ENCODE data around the gene SEMA6D.

The SEMA6D gene

DNA sequence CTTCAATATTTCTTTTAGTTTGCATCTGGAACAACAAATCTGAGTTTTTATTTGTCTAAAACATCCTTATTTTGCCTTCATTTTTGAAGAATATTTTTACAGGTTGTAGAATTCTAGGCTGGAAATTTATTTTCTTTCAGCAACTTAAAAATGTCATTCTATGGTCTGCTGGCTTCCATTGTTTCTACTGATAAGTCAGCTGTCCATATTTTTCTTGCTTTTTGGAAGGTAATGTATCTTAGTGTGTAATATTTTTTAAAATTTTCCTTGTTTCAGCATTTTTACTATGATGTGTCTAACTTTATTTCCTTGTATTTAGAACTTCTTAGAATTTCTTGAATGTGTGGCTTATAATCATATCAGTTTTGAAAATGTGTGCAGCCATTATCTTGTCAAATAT, 37.0 kb downstream of the SEMA6D start:
- TF ChIP-seq, protein P1, sequence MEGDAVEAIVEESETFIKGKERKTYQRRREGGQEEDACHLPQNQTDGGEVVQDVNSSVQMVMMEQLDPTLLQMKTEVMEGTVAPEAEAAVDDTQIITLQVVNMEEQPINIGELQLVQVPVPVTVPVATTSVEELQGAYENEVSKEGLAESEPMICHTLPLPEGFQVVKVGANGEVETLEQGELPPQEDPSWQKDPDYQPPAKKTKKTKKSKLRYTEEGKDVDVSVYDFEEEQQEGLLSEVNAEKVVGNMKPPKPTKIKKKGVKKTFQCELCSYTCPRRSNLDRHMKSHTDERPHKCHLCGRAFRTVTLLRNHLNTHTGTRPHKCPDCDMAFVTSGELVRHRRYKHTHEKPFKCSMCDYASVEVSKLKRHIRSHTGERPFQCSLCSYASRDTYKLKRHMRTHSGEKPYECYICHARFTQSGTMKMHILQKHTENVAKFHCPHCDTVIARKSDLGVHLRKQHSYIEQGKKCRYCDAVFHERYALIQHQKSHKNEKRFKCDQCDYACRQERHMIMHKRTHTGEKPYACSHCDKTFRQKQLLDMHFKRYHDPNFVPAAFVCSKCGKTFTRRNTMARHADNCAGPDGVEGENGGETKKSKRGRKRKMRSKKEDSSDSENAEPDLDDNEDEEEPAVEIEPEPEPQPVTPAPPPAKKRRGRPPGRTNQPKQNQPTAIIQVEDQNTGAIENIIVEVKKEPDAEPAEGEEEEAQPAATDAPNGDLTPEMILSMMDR (conservative IDR thresholded peaks at IDR 0.05), result no peak
- H3K27ac ChIP-seq, result no peak overlapping the region

DNA sequence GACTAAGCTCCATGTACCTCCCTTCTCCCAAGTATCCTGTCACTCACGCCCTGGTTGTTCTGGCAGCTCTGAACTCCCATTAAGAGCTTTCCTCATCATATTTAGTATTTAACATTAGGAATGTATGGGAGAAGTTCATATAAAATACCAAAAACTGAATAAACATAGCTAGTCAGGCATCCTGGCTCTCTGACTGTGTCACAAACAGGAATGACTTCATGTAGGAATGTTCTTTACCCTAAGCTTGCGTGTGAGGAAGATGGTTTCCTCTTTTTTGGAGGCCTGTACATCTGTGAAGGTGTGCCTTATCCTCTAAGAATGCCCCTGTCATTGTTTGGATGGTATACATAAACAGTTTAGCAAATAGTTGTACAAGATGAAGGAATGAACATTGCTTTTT, 38.6 kb downstream of the SEMA6D start:
- no peak overlapping the region for H3K27ac ChIP-seq
- TF ChIP-seq, protein P1 (conservative IDR thresholded peaks at IDR 0.05), result no peak

DNA sequence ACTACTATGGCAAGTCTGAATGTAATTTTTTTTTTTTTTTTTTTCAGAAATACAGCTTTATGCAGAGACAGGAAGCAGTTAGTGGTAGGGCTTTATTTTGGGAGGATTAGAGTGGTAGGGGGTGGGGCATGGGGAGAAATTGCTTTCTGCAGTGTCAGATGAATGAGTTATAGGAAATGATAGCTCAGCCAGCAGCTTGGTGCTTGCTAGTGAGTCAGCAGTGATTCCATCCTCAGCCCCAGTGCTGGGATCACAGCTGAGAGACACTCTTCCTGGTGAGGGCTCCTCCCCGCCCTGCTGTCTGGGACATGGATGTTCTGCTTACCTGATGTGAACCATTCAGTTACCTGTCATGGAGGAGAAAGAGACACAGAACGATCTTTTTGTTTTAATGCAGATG, 39.6 kb downstream of the SEMA6D start:
- H3K27ac ChIP-seq, result no peak overlapping the region
- TF ChIP-seq, protein P1 (conservative IDR thresholded peaks at IDR 0.05), result no peak

DNA sequence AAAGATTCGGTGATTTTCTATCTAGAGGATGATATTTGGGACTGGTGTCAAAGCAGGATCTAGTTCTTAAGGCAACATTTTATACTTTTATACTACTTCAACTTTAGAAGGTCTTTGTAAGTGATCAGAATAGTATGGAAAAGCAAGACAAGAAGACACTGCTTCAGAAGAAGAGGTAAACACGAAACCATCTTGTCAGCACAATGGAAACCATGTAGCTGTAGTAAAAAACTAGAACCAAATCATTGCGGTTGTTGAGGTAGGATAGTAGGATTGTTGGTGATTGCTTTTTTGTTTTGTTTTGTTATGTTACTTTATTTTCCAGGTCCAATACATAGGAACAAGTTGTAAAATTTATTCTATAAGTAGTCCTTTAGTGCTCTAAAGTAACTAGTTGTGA, 40.0 kb downstream of the SEMA6D start:
- H3K27ac ChIP-seq, result no peak overlapping the region
- TF ChIP-seq, protein P1 (conservative IDR thresholded peaks at IDR 0.05), result no peak

DNA sequence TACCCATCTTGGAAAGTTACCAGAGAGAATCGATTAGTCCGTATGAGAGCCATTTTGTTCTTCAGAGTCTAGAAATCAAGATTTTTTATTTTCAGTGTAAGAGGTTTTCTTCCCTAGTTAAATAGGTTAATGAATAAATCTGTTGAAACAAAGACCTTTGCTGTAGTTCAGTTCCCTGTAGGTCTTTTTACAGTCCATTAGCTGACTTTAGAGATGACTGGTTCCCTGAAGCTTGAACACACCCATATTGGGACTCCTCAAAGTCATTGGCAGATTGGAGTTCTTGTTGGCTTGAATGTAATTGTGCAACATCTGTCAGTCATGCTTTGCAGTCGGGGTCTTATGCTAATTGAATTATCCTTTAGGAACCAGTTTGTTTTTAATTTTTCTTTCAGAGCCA, 45.3 kb downstream of the SEMA6D start:
- H3K27ac ChIP-seq, result no peak overlapping the region
- TF ChIP-seq, protein P1 (conservative IDR thresholded peaks at IDR 0.05), result no peak

DNA sequence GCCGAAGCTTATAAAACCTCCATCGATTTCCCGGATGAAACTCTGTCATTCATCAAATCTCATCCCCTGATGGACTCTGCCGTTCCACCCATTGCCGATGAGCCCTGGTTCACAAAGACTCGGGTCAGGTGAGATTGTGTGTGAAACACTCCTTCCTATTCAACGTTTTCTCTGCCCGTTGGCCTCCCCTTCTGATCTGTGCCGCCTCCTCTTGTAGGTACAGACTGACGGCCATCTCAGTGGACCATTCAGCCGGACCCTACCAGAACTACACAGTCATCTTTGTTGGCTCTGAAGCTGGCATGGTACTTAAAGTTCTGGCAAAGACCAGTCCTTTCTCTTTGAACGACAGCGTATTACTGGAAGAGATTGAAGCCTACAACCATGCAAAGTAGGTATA, 47.4 kb downstream of the SEMA6D start:
- TF ChIP-seq, protein P1 (conservative IDR thresholded peaks at IDR 0.05), result no peak
- H3K27ac ChIP-seq, result no peak overlapping the region

DNA sequence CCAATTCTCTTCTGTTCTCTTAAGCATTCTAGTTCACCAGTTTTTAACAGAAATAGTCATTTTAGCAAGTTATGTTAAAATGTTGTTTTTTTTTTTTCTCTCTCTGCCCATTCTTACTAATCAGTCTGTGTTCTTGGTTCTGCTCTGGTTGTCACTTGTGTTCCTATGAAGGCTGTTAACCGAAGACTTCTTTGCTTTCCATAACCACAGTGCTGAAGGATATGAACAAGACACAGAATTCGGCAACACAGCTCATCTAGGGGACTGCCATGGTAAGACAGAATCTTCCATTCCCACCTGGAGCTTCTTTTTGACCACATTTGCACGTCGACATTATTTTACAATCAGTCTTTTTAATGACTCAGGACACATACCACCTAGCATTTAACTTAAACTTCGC, 49.1 kb downstream of the SEMA6D start:
- no peak overlapping the region for H3K27ac ChIP-seq
- TF ChIP-seq, protein P1 (conservative IDR thresholded peaks at IDR 0.05), result no peak

DNA sequence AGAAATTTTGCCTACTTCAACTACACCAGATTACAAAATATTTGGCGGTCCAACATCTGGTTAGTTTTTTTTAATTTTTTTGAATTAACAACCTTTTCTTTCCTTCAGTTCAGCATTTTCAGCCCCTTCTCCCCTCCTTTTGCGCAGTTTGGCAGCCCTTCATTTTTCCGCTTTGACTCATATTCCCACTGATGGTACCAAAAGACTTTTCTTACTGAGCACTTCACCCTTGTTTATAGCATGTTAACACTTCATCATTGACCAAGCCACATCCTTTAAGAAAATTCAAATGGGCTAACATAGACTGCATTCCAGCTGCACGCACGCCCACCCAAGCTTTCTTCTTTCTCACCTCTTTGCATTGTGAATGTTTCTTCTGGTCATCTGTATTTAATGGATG, 49.7 kb downstream of the SEMA6D start:
- TF ChIP-seq, protein P1 (conservative IDR thresholded peaks at IDR 0.05), result no peak
- H3K27ac ChIP-seq, result no peak overlapping the region
